ENCODE results near the gene RPS25. TPM values are rescaled to one million over a fixed set of nuclear protein-coding genes. Genes with fewer than 3 reads are reported as not detected.
"Not testable (repeated sequence)": the region's sequence is repeated elsewhere in the genome, so short reads cannot be mapped to it uniquely, and the experiment has no call there.

The RPS25 gene
- total and polyA plus RNA-seq, 10 of the 15 experiments (the other 5 are each of a cell fraction or from before 2014, with no cell fraction given) = 886 to 3,746 (median 3,066) TPM

DNA sequence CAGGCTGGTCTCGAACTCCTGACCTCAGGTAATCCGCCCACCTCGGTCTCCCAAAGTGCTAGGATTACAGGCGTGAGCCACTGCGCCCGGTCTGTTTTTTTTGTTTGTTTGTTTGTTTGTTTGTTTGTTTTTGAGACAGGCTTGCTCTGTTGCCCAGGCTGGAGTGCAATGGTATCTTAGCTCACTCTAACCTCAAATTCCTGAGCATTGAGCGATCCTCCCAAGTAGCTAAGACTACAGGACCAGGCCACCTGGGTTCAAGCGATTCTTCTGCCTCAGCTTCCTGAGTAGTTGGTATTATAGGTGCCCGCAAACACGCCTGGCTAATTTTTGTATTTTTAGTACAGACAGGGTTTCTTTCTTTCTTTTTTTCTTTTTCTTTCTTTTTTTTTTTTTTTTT lies 15.3 kb upstream of the RPS25 start:
- in situ Hi-C loops (cut with MboI); ATAC-seq; H3K9me3 ChIP-seq (replicated peaks; ENCODE audit: control insufficient read depth, insufficient read depth, low read length); H2AFZ ChIP-seq (ENCODE audit: control insufficient read depth, low read depth, low read length); H3K27ac ChIP-seq (ENCODE audit: control insufficient read depth, insufficient read depth); intact Hi-C loops (cut with micrococcal nuclease; ENCODE audit: unreplicated experiment); H3K27me3 ChIP-seq (replicated peaks in 1 of 2; ENCODE audit: control insufficient read depth in 2 of 2, insufficient read depth in 2 of 2, low read length in 1 of 2); BruUV-seq (replicated peaks); H3K4me2 ChIP-seq (ENCODE audit: control insufficient read depth, insufficient read depth); H3K36me3 ChIP-seq (ENCODE audit: control insufficient read depth in 2 of 2, insufficient read depth in 2 of 2, low read length in 1 of 2); H4K20me1 ChIP-seq (ENCODE audit: control insufficient read depth, insufficient read depth); H3K9ac ChIP-seq (ENCODE audit: control insufficient read depth, insufficient read depth, low read length); RAD21 ChIA-PET (ENCODE audit: unreplicated experiment); DNase-seq (ENCODE audit: low read depth, low spot score); FAIRE-seq; H3K4me3 ChIP-seq: not testable (repeated sequence)
- H3K4me1 ChIP-seq (ENCODE audit: control insufficient read depth, insufficient read depth, low read length) = peaks cover 11% of the 10 kb centered on the region
- WGBS (ENCODE audit: insufficient coverage, insufficient replicate concordance, low lambda C conversion rate, missing lambda C conversion rate) = 70% methylated on average over 10 of the region's 10 CpGs
- POLR2A ChIA-PET = interaction anchor here (0.7 kb wide), 3 partner anchors 33 to 734 kb away, joined by 3 to 4 read pairs (median 3); no protein-coding TSS in a partner anchor
- CTCF ChIA-PET = interaction anchor here (0.7 to 1.8 kb wide), 4 partner anchors 13 to 30 kb away, joined by 4 to 8 read pairs (median 4); no protein-coding TSS in a partner anchor
- peaks cover 13% of the 10 kb centered on the region for H3K79me2 ChIP-seq (ENCODE audit: control insufficient read depth, insufficient read depth, low read length)
- SMC1A ChIA-PET (ENCODE audit: uncharacterized antibody, unreplicated experiment) = interaction anchor here (1.4 kb wide), 1 partner anchor 10 kb away, joined by 4 read pairs; no protein-coding TSS in a partner anchor

DNA sequence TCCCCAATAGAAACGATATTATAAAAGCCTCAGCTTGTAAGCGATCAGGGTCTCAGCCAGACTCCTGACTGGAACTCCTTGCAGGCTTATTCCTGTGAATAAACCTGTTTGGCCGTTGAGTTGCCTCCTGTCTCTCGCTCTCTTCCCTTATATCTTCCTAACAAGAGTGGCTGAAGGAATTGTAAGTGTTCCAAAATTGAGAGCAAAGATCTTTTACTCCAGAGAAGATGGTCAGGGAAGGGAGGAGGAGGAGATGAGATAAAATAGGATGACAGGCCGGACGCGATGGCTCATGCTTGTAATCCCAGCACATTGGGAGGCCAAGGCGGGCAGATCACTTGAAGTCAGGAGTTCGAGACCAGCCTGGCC lies 13.8 kb upstream of the RPS25 start:
- DNase-seq (ENCODE audit: low read depth, low spot score) = no peak
- intact Hi-C loops (cut with micrococcal nuclease; ENCODE audit: unreplicated experiment) = no loop called here
- no peak overlapping the region for H3K4me3 ChIP-seq
- no peak overlapping the region for H2AFZ ChIP-seq (ENCODE audit: control insufficient read depth, low read depth, low read length)
- no peak overlapping the region for H3K9ac ChIP-seq (ENCODE audit: control insufficient read depth, insufficient read depth, low read length)
- no peak for FAIRE-seq
- ChIA-PET POLR2A (interaction anchor here (0.9 to 3.0 kb wide), 2 partner anchors 20 to 24 kb away, joined by 4 to 14 read pairs; partner anchors contain the start of gene HYOU1), SMC1A (ENCODE audit: uncharacterized antibody, unreplicated experiment) (interaction anchor here (0.7 to 4.9 kb wide), 4 partner anchors 15 to 42 kb away, joined by 3 to 40 read pairs (median 4); partner anchors contain the start of genes RPS25 and TRAPPC4), CTCF (interaction anchor here (0.8 to 2.0 kb wide), 10 partner anchors 9 to 64 kb away, joined by 3 to 6 read pairs (median 4); partner anchors contain the start of genes CENATAC, HYOU1 and TRAPPC4), RAD21 (ENCODE audit: unreplicated experiment) (interaction anchor here (0.8 to 1.3 kb wide), 2 partner anchors 19 to 36 kb away, joined by 3 to 4 read pairs; partner anchors contain the start of gene VPS11)
- peaks cover 13% of the 10 kb centered on the region for H3K79me2 ChIP-seq (ENCODE audit: control insufficient read depth, insufficient read depth, low read length)
- no peak for ATAC-seq
- no TSS peak for BruUV-seq (replicated peaks)
- H3K9me3 ChIP-seq (replicated peaks; ENCODE audit: control insufficient read depth, insufficient read depth, low read length) = no peaks in the 10 kb centered on the region
- in situ Hi-C loops (cut with MboI) = no loop called here
- peaks cover 14% of the 10 kb centered on the region for H3K4me1 ChIP-seq (ENCODE audit: control insufficient read depth, insufficient read depth, low read length)
- H4K20me1 ChIP-seq (ENCODE audit: control insufficient read depth, insufficient read depth) = no peaks in the 10 kb centered on the region
- H3K27ac ChIP-seq (ENCODE audit: control insufficient read depth, insufficient read depth) = no peak overlapping the region
- H3K4me2 ChIP-seq (ENCODE audit: control insufficient read depth, insufficient read depth) = no peak overlapping the region
- no peaks in the 10 kb centered on the region; a peak in 1 of 4 replicates for H3K36me3 ChIP-seq (ENCODE audit: control insufficient read depth in 2 of 2, insufficient read depth in 2 of 2, low read length in 1 of 2)
- WGBS (ENCODE audit: insufficient coverage, insufficient replicate concordance, low lambda C conversion rate, missing lambda C conversion rate) = 68% methylated on average over 8 of the region's 9 CpGs
- H3K27me3 ChIP-seq (replicated peaks in 1 of 2; ENCODE audit: control insufficient read depth in 2 of 2, insufficient read depth in 2 of 2, low read length in 1 of 2) = no peaks in the 10 kb centered on the region
- no peak for TF ChIP-seq CREM (IDR thresholded peaks at IDR 0.05; ENCODE audit: low read depth)
- no peak for TF ChIP-seq TCF12 (IDR thresholded peaks at IDR 0.05; ENCODE audit: low read depth, low read length)
- TF ChIP-seq MYC (IDR thresholded peaks at IDR 0.05; ENCODE audit: insufficient read depth, insufficient read length, insufficient replicate concordance, low read length, severe bottlenecking) = no peak
- no peak for TF ChIP-seq RELA (IDR thresholded peaks at IDR 0.05; ENCODE audit: borderline replicate concordance, partially characterized antibody)
- no peak for TF ChIP-seq HDAC2 (IDR thresholded peaks at IDR 0.05)
- no peak for TF ChIP-seq SREBF2 (IDR thresholded peaks at IDR 0.05; ENCODE audit: low read length)
- no peak for TF ChIP-seq ZNF622 (IDR thresholded peaks at IDR 0.05)
- no peak for TF ChIP-seq EZH2 (IDR thresholded peaks at IDR 0.05; ENCODE audit: borderline replicate concordance, control insufficient read depth, low read depth, low read length)
- TF ChIP-seq RB1 (IDR thresholded peaks at IDR 0.05; ENCODE audit: borderline replicate concordance) = no peak
- TF ChIP-seq ZNF274 (IDR thresholded peaks at IDR 0.05; ENCODE audit: insufficient read depth, insufficient read length) = no peak
- no peak for TF ChIP-seq YBX1 (IDR thresholded peaks at IDR 0.05)
- no peak for TF ChIP-seq SIN3A (IDR thresholded peaks at IDR 0.05; ENCODE audit: low read depth, low read length)
- TF ChIP-seq MYB (IDR thresholded peaks at IDR 0.05; ENCODE audit: borderline replicate concordance, low read depth, low read length) = no peak
- TF ChIP-seq, protein P1, sequence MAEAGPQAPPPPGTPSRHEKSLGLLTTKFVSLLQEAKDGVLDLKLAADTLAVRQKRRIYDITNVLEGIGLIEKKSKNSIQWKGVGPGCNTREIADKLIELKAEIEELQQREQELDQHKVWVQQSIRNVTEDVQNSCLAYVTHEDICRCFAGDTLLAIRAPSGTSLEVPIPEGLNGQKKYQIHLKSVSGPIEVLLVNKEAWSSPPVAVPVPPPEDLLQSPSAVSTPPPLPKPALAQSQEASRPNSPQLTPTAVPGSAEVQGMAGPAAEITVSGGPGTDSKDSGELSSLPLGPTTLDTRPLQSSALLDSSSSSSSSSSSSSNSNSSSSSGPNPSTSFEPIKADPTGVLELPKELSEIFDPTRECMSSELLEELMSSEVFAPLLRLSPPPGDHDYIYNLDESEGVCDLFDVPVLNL (IDR thresholded peaks at IDR 0.05; ENCODE audit: low read depth, low read length) = no peak
- TF ChIP-seq, protein P2, sequence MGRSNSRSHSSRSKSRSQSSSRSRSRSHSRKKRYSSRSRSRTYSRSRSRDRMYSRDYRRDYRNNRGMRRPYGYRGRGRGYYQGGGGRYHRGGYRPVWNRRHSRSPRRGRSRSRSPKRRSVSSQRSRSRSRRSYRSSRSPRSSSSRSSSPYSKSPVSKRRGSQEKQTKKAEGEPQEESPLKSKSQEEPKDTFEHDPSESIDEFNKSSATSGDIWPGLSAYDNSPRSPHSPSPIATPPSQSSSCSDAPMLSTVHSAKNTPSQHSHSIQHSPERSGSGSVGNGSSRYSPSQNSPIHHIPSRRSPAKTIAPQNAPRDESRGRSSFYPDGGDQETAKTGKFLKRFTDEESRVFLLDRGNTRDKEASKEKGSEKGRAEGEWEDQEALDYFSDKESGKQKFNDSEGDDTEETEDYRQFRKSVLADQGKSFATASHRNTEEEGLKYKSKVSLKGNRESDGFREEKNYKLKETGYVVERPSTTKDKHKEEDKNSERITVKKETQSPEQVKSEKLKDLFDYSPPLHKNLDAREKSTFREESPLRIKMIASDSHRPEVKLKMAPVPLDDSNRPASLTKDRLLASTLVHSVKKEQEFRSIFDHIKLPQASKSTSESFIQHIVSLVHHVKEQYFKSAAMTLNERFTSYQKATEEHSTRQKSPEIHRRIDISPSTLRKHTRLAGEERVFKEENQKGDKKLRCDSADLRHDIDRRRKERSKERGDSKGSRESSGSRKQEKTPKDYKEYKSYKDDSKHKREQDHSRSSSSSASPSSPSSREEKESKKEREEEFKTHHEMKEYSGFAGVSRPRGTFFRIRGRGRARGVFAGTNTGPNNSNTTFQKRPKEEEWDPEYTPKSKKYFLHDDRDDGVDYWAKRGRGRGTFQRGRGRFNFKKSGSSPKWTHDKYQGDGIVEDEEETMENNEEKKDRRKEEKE (IDR thresholded peaks at IDR 0.05) = no peak
